Fibroblast of pulmonary artery (primary cell): ENCODE measurements around the gene MARCHF5.
A peak's percentile ranks its signal among the peaks of the same experiment; 100 is the strongest.
"Not testable (repeated sequence)": the region's sequence is repeated elsewhere in the genome, so short reads cannot be mapped to it uniquely, and the experiment has no call there.

Experiments used
- DNase-seq: peaks from one replicate; pipeline ENCODE4 v3.0.0-alpha.2; 2010; ENCODE audit warnings: low read depth
- H3K4me3 ChIP-seq: replicated peaks from 2 replicates; pipeline ENCODE4 v1.5.1; 2011; ENCODE audit warnings: low read depth, mild to moderate bottlenecking, control low read depth, low read length, moderate library complexity
- CTCF ChIP-seq: IDR thresholded peaks from 2 replicates; pipeline ENCODE4 v1.5.1; 2011; ENCODE audit warnings: mild to moderate bottlenecking, control low read depth, low read length, inconsistent platforms; ENCODE audit errors: missing control alignments

The MARCHF5 gene

GRCh38 chr10:92385831-92386230, 94.9 kb downstream of the MARCHF5 start:
- no peak overlapping the region for H3K4me3 ChIP-seq
- no peak for TF ChIP-seq CTCF
- no peak for DNase-seq

GRCh38 chr10:92387289-92387940, 96.4 kb downstream of the MARCHF5 start:
- no peak overlapping the region for H3K4me3 ChIP-seq
- no peak for TF ChIP-seq CTCF
- DNase-seq, result peak; percentile 86

- not testable (repeated sequence) for DNase-seq, H3K4me3 ChIP-seq
Observed at GRCh38 chr10:92393173-92393572, 102.2 kb downstream of the MARCHF5 start.

GRCh38 chr10:92395271-92395670, 104.3 kb downstream of the MARCHF5 start:
- H3K4me3 ChIP-seq, result no peak overlapping the region
- TF ChIP-seq CTCF, result no peak
- DNase-seq, result no peak

GRCh38 chr10:92402234-92402633, 111.3 kb downstream of the MARCHF5 start:
- DNase-seq, H3K4me3 ChIP-seq: not testable (repeated sequence)
